Parathyroid adenoma (tissue), 2 donors: ENCODE measurements around the gene PRKAG3.
"Not testable (repeated sequence)": the region's sequence is repeated elsewhere in the genome, so short reads cannot be mapped to it uniquely, and the experiment has no call there.

Experiments
- H2AFZ ChIP-seq: fragments of 300-600 bp; sonication (generic); one replicate; pipeline ENCODE4 v1.7.0; 2017; ENCODE audit warnings: antibody characterized with exemption, mild to moderate bottlenecking
- H3K27ac ChIP-seq: fragments of 300-600 bp; sonication (generic); one replicate; pipeline ENCODE4 v1.7.0; 2017
- H3K27me3 ChIP-seq: fragments of 300-600 bp; sonication (generic); one replicate; pipeline ENCODE4 v1.7.0; 2017; ENCODE audit warnings: low read length; ENCODE audit not compliant: control insufficient read depth, insufficient read depth
- H3K36me3 ChIP-seq: fragments of 300-600 bp; sonication (generic); one replicate; pipeline ENCODE4 v1.7.0; 2017; ENCODE audit warnings: low read length; ENCODE audit not compliant: control insufficient read depth, insufficient read depth
- H3K4me1 ChIP-seq: fragments of 300-600 bp; sonication (generic); one replicate; pipeline ENCODE4 v1.7.0; 2017; ENCODE audit warnings: control low read depth
- H3K4me2 ChIP-seq: fragments of 300-600 bp; sonication (generic); one replicate; pipeline ENCODE4 v1.7.0; 2017; ENCODE audit warnings: low read length
- H3K4me3 ChIP-seq: fragments of 300-600 bp; sonication (generic); one replicate; pipeline ENCODE4 v1.7.0; 2017; ENCODE audit warnings: low read depth, low read length
- H3K79me2 ChIP-seq: fragments of 300-600 bp; sonication (generic); one replicate; pipeline ENCODE4 v1.7.0; 2017; ENCODE audit warnings: control low read depth
- H3K9ac ChIP-seq: fragments of 300-600 bp; sonication (generic); one replicate; pipeline ENCODE4 v1.7.0; 2017; ENCODE audit warnings: mild to moderate bottlenecking
- H3K9me3 ChIP-seq: fragments of 300-600 bp; sonication (generic); one replicate; pipeline ENCODE4 v1.7.0; 2017; ENCODE audit warnings: low read length; ENCODE audit not compliant: control insufficient read depth
- TF ChIP-seq, protein P1 (sequence below): fragments of 300-600 bp; sonication (generic); IDR thresholded peaks from one replicate; pipeline ENCODE4 v1.7.0; 2017; ENCODE audit warnings: antibody characterized with exemption, mild to moderate bottlenecking
- donor health status: primary hyperparathyroidism.

PRKAG3 gene

DNA sequence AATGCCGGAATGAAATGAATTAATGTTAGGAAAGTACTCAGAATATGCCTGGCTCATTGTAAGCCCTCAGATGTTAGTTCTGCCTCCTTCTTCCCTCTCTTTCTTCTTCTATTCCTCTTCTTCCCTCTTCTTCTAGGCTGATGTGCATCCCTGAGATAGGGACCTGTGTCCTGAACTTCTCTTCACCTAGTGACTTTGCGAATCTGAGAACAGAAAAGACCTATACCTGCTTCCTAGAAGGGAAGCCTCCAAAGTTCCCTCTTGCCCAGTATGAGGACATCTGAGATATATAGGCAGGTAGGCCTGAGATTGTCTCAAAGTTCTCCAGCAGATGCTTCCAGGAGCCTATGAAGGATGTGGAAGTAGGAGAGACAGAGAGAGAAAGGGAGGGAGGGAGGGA, 57.7 kb downstream of the PRKAG3 start:
- H2AFZ ChIP-seq, result no peak overlapping the region
- no peaks in the 10 kb centered on the region for H3K27me3 ChIP-seq
- no peak overlapping the region for H3K9ac ChIP-seq
- no peak overlapping the region for H3K4me2 ChIP-seq
- H3K36me3 ChIP-seq, result no peaks in the 10 kb centered on the region
- H3K4me1 ChIP-seq, result no peaks in the 10 kb centered on the region
- TF ChIP-seq, protein P1, sequence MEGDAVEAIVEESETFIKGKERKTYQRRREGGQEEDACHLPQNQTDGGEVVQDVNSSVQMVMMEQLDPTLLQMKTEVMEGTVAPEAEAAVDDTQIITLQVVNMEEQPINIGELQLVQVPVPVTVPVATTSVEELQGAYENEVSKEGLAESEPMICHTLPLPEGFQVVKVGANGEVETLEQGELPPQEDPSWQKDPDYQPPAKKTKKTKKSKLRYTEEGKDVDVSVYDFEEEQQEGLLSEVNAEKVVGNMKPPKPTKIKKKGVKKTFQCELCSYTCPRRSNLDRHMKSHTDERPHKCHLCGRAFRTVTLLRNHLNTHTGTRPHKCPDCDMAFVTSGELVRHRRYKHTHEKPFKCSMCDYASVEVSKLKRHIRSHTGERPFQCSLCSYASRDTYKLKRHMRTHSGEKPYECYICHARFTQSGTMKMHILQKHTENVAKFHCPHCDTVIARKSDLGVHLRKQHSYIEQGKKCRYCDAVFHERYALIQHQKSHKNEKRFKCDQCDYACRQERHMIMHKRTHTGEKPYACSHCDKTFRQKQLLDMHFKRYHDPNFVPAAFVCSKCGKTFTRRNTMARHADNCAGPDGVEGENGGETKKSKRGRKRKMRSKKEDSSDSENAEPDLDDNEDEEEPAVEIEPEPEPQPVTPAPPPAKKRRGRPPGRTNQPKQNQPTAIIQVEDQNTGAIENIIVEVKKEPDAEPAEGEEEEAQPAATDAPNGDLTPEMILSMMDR, result no peak
- H3K27ac ChIP-seq, result no peak overlapping the region
- no peaks in the 10 kb centered on the region for H3K79me2 ChIP-seq
- H3K4me3 ChIP-seq, result no peak overlapping the region
- no peaks in the 10 kb centered on the region for H3K9me3 ChIP-seq

DNA sequence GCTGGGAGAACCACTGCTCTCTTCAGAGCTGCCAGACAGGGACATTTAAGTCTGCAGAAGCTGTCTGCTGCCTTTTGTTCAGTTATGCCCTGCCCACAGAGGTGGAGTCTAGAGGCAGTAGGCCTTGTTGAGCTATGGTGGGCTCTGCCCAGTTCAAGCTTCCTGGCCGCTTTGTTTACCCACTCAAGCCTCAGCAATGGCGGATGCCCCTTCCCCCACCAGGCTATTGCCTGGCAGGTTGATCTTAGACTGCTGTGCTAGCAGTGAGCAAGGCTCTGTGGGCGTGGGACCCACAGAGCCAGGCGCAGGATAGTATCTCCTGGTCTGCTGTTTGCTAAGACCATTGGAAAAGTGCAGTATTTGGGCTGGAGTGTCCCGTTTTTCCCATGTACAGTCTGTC, 58.8 kb downstream of the PRKAG3 start:
- not testable (repeated sequence) for H3K36me3 ChIP-seq

More for the DNA sequence above, 58.8 kb downstream of the PRKAG3 start:
- not testable (repeated sequence) for H2AFZ ChIP-seq, H3K4me1 ChIP-seq, H3K4me2 ChIP-seq, H3K27me3 ChIP-seq, H3K79me2 ChIP-seq, H3K9ac ChIP-seq, H3K9me3 ChIP-seq, H3K4me3 ChIP-seq, H3K27ac ChIP-seq
